GM20000 (cell line): ENCODE data around the gene SYT11.

ENCODE experiments used
- DNase-seq: peaks from one replicate; pipeline ENCODE4 v3.0.0; 2012; ENCODE audit warnings: low spot score
- CTCF ChIP-seq: IDR thresholded peaks from 2 replicates; pipeline ENCODE4 v1.5.1; 2012; ENCODE audit warnings: mild to moderate bottlenecking, control low read depth; ENCODE audit errors: extremely low read depth, missing control alignments

Gene SYT11

GRCh38 chr1:155900161-155900560 is 40.8 kb downstream of the SYT11 start:
- DNase-seq, result no peak
- TF ChIP-seq CTCF, result no peak

GRCh38 chr1:155904261-155904660 is 44.9 kb downstream of the SYT11 start:
- DNase-seq, result no peak
- no peak for TF ChIP-seq CTCF

GRCh38 chr1:155909894-155910293 is 50.5 kb downstream of the SYT11 start:
- no peak for TF ChIP-seq CTCF

GRCh38 chr1:155910621-155911121 is 51.3 kb downstream of the SYT11 start:
- peak; percentile 40 for DNase-seq
- no peak for TF ChIP-seq CTCF

More at GRCh38 chr1:155909894-155910293, 50.5 kb downstream of the SYT11 start:
- no peak for DNase-seq

- peak; percentile 88 for DNase-seq
- no peak for TF ChIP-seq CTCF
Observed at GRCh38 chr1:155911156-155912055, 52.0 kb downstream of the SYT11 start, which contains the start of gene RIT1. RIT1 (minus strand) TSS chr1:155911349; CDS start chr1:155910761, 588 bp downstream.

GRCh38 chr1:155912056-155912536 is 52.7 kb downstream of the SYT11 start:
- DNase-seq, result no peak
- TF ChIP-seq CTCF, result no peak
